Hematopoietic multipotent progenitor cell treated with erythropoietin and hydrocortisone succinate and interleukin-3 and kit ligand, for 17 days (in vitro differentiated cells): ENCODE measurements around the gene CD248.

ENCODE experiments used
- DNase-seq: peaks from one replicate; pipeline ENCODE4 v3.0.0-alpha.2; 2015; ENCODE audit warnings: low spot score

CD248 gene

GRCh38 chr11:66341502-66342126 lies 24.8 kb upstream of the CD248 start:
- DNase-seq = no peak

GRCh38 chr11:66340596-66341501 lies 24.0 kb upstream of the CD248 start:
- DNase-seq = no peak

GRCh38 chr11:66339686-66340483 lies 23.0 kb upstream of the CD248 start:
- DNase-seq = no peak

- no peak for DNase-seq
Measured at GRCh38 chr11:66339162-66339675, 22.4 kb upstream of the CD248 start.

GRCh38 chr11:66338276-66339161 lies 21.7 kb upstream of the CD248 start:
- DNase-seq = no peak

GRCh38 chr11:66337103-66337899 lies 20.5 kb upstream of the CD248 start:
- no peak for DNase-seq

GRCh38 chr11:66336234-66337102 lies 19.6 kb upstream of the CD248 start, which contains the start of gene RIN1:
Gene RIN1 (minus strand): TSS chr11:66336434. CDS start chr11:66336402, 32 bp downstream.
- no peak for DNase-seq

GRCh38 chr11:66335531-66336233 lies 18.8 kb upstream of the CD248 start:
- no peak for DNase-seq

- DNase-seq = no peak
Measured at GRCh38 chr11:66334605-66335442, 18.0 kb upstream of the CD248 start.

GRCh38 chr11:66333896-66334604 lies 17.2 kb upstream of the CD248 start:
- DNase-seq = no peak

GRCh38 chr11:66333220-66333877 lies 16.5 kb upstream of the CD248 start:
- no peak for DNase-seq

GRCh38 chr11:66332371-66333219 lies 15.8 kb upstream of the CD248 start:
- no peak for DNase-seq

- DNase-seq = no peak
Measured at GRCh38 chr11:66331542-66332370, 14.9 kb upstream of the CD248 start.

GRCh38 chr11:66330931-66331330 lies 14.1 kb upstream of the CD248 start:
- DNase-seq = no peak

GRCh38 chr11:66329165-66329673 lies 12.4 kb upstream of the CD248 start:
- no peak for DNase-seq
